Measurements from ENCODE around the gene NIFK.

NIFK gene

DNA sequence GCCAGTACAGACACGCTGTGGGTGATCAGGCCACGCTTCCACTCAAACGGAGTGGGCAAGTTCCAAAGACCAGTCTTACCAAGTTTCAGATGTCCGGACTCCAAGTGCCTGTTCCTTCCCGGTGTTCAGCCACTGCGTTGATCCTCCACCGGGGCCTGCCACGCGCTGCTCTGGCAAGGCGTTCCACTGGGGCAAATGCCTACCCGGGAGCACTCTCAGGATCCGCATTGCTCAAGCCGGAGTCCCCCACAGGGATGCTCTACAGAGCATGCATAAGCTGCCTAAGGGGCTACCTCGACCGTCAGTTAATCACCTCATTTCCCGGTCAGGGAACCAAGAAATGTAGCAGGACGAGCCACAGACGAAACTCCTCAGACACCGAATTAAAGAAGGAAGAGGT, 50.5 kb downstream of the NIFK start:
- ChIA-PET CTCF (interaction anchor here (0.6 kb wide), 1 partner anchor 478 kb away, joined by 3 read pairs; no protein-coding TSS in a partner anchor), POLR2A (no interaction called here)
- H3K9me3 ChIP-seq (ENCODE audit: control insufficient read depth, insufficient read depth, low read depth, low read length), result no peaks in the 10 kb centered on the region
- no peaks in the 10 kb centered on the region for H3K36me3 ChIP-seq (ENCODE audit: control insufficient read depth in 2 of 2, insufficient read depth in 1 of 2, low read length in 2 of 2)
- no peak overlapping the region for H3K4me3 ChIP-seq (ENCODE audit: low read depth, low read length)
- TF ChIP-seq ZNF394 (tag by site-specific recombination; IDR thresholded peaks at IDR 0.05; ENCODE audit: borderline replicate concordance) (no peak), ZNF707 (tag by site-specific recombination; IDR thresholded peaks at IDR 0.05) (no peak), ZNF155 (tag by site-specific recombination; IDR thresholded peaks at IDR 0.05) (no peak)
- TF ChIP-seq, protein P1, sequence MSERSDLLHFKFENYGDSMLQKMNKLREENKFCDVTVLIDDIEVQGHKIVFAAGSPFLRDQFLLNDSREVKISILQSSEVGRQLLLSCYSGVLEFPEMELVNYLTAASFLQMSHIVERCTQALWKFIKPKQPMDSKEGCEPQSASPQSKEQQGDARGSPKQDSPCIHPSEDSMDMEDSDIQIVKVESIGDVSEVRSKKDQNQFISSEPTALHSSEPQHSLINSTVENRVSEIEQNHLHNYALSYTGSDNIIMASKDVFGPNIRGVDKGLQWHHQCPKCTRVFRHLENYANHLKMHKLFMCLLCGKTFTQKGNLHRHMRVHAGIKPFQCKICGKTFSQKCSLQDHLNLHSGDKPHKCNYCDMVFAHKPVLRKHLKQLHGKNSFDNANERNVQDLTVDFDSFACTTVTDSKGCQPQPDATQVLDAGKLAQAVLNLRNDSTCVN (tag by site-specific recombination; optimal IDR thresholded peaks at IDR 0.05), result no peak
- no peak overlapping the region for H3K27ac ChIP-seq (ENCODE audit: extremely low read depth, low read depth, low read length)
- H3K4me1 ChIP-seq (ENCODE audit: control insufficient read depth, insufficient read depth, low read length), result no peaks in the 10 kb centered on the region

DNA sequence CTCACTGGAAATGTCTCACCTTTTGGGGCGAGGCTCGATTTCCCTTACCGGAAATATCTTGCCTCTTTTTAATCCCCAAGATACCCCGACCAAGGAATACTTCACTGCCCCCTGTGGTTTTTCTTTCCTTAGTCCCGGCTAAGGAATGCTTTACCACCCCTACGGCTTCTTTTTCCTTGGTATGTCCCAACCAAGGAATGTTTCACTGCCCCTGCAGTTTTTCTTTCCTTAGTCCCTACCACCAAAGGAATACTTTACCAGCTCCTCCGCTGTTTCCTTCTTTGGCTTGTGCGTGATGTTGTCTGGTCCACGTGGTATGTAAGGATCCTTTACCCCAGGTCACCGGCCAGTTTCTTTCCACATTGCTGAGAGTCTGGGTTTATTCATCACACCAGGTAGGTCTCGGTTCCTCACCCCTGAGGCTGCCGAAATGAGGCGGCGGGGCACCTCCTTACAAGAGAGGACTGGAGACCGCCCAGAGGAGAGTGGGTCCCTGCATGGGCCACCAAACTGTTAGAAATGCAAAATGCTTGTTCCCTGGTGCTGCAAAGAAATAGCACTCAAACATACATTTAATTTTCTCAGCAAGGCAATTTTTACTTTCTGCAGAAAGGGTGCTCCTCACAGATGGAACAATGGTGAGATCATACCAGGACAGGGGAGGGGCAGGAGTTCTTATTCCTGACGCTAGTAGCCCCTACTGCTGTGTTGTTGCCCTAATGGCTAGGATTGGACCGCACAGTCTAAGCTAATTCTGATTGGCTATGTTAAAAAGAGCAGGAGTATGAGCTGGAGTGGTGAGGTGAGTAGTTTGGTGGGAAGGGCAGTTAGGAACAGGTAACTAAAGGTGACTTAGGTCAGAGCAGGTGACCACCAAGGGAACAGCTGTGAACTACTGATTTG, 54.0 kb downstream of the NIFK start:
- Histone ChIP-seq H3K4me1 (ENCODE audit: control insufficient read depth, insufficient read depth, low read length) (no peaks in the 10 kb centered on the region), H3K4me3 (ENCODE audit: low read depth, low read length) (no peak overlapping the region), H3K27ac (ENCODE audit: extremely low read depth, low read depth, low read length) (no peak overlapping the region), H3K9me3 (ENCODE audit: control insufficient read depth, insufficient read depth, low read depth, low read length) (no peaks in the 10 kb centered on the region), H3K36me3 (ENCODE audit: control insufficient read depth in 2 of 2, insufficient read depth in 1 of 2, low read length in 2 of 2) (no peaks in the 10 kb centered on the region)
- POLR2A ChIA-PET, result no interaction called here
- TF ChIP-seq ZXDB (tag by site-specific recombination; IDR thresholded peaks at IDR 0.05) (no peak), ZNF248 (tag by site-specific recombination; IDR thresholded peaks at IDR 0.05) (no peak), ZNF561 (tag by site-specific recombination; IDR thresholded peaks at IDR 0.05; ENCODE audit: borderline replicate concordance) (peak; percentile 94), SETDB1 (IDR thresholded peaks at IDR 0.05; ENCODE audit: insufficient read length, low read length) (peak; percentile 100), TRIM28 (IDR thresholded peaks at IDR 0.05; ENCODE audit: borderline replicate concordance, low read length) (peak; percentile 70; the same call in 1 of the 2 replicates)
- CTCF ChIA-PET, result interaction anchor here (0.7 kb wide), 1 partner anchor 197 kb away, joined by 3 read pairs; no protein-coding TSS in a partner anchor

DNA sequence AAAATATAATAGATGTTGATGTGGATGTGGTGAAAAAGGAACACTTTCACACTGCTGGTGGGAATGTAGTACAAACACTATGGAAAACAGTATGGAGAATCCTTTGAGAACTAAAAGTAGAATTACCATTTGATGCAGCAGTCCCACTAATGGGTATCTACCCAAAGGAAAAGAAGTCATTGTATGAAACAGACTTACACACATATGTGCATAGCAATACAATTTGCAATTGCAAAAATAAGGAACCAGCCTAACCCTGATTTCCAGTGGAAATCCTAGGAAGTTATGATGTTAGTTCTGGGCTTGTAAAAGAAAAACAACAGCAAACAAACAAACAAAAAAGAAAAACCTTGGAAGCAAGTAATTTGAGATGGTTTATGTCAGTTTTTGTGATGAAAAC, 58.8 kb downstream of the NIFK start:
- H3K4me1 ChIP-seq (ENCODE audit: control insufficient read depth, insufficient read depth, low read length), result no peaks in the 10 kb centered on the region
- no peaks in the 10 kb centered on the region for H3K9me3 ChIP-seq (ENCODE audit: control insufficient read depth, insufficient read depth, low read depth, low read length)
- ChIA-PET POLR2A (interaction anchor here (1.1 kb wide), 1 partner anchor 29 kb away, joined by 3 read pairs; the partner anchor contains the start of gene CLASP1), CTCF (interaction anchor here (0.6 kb wide), 1 partner anchor 582 kb away, joined by 3 read pairs; no protein-coding TSS in a partner anchor)
- H3K4me3 ChIP-seq (ENCODE audit: low read depth, low read length), result no peak overlapping the region
- H3K36me3 ChIP-seq (ENCODE audit: control insufficient read depth in 2 of 2, insufficient read depth in 1 of 2, low read length in 2 of 2), result no peaks in the 10 kb centered on the region
- H3K27ac ChIP-seq (ENCODE audit: extremely low read depth, low read depth, low read length), result no peak overlapping the region
- TF ChIP-seq ZNF473 (tag by site-specific recombination; IDR thresholded peaks at IDR 0.05) (no peak), ZNF140 (tag by site-specific recombination; IDR thresholded peaks at IDR 0.05) (no peak), SP7 (tag by site-specific recombination; IDR thresholded peaks at IDR 0.05) (no peak), ZNF560 (tag by site-specific recombination; IDR thresholded peaks at IDR 0.05; ENCODE audit: borderline replicate concordance) (no peak), ZNF174 (tag by site-specific recombination; IDR thresholded peaks at IDR 0.05) (no peak), IKZF3 (tag by site-specific recombination; IDR thresholded peaks at IDR 0.05) (no peak), ZNF514 (tag by site-specific recombination; IDR thresholded peaks at IDR 0.05) (no peak), YY2 (tag by site-specific recombination; IDR thresholded peaks at IDR 0.05) (no peak), ZNF792 (tag by site-specific recombination; IDR thresholded peaks at IDR 0.05) (no peak), ZNF292 (tag by site-specific recombination; IDR thresholded peaks at IDR 0.05; ENCODE audit: borderline replicate concordance, low read depth) (no peak), ZNF701 (tag by site-specific recombination; IDR thresholded peaks at IDR 0.05) (no peak), ZNF157 (tag by site-specific recombination; IDR thresholded peaks at IDR 0.05) (no peak)
- TF ChIP-seq, protein P2, sequence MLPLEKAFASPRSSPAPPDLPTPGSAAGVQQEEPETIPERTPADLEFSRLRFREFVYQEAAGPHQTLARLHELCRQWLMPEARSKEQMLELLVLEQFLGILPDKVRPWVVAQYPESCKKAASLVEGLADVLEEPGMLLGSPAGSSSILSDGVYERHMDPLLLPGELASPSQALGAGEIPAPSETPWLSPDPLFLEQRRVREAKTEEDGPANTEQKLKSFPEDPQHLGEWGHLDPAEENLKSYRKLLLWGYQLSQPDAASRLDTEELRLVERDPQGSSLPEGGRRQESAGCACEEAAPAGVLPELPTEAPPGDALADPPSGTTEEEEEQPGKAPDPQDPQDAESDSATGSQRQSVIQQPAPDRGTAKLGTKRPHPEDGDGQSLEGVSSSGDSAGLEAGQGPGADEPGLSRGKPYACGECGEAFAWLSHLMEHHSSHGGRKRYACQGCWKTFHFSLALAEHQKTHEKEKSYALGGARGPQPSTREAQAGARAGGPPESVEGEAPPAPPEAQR (tag by site-specific recombination; IDR thresholded peaks at IDR 0.05), result no peak
- TF ChIP-seq, protein P3, sequence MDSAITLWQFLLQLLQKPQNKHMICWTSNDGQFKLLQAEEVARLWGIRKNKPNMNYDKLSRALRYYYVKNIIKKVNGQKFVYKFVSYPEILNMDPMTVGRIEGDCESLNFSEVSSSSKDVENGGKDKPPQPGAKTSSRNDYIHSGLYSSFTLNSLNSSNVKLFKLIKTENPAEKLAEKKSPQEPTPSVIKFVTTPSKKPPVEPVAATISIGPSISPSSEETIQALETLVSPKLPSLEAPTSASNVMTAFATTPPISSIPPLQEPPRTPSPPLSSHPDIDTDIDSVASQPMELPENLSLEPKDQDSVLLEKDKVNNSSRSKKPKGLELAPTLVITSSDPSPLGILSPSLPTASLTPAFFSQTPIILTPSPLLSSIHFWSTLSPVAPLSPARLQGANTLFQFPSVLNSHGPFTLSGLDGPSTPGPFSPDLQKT (IDR thresholded peaks at IDR 0.05; ENCODE audit: borderline replicate concordance, low read depth, low read length), result no peak
- TF ChIP-seq, protein P4, sequence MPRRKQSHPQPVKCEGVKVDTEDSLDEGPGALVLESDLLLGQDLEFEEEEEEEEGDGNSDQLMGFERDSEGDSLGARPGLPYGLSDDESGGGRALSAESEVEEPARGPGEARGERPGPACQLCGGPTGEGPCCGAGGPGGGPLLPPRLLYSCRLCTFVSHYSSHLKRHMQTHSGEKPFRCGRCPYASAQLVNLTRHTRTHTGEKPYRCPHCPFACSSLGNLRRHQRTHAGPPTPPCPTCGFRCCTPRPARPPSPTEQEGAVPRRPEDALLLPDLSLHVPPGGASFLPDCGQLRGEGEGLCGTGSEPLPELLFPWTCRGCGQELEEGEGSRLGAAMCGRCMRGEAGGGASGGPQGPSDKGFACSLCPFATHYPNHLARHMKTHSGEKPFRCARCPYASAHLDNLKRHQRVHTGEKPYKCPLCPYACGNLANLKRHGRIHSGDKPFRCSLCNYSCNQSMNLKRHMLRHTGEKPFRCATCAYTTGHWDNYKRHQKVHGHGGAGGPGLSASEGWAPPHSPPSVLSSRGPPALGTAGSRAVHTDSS (tag by site-specific recombination; IDR thresholded peaks at IDR 0.05), result no peak

All from HEK293 (cell line).